Right lobe of liver (tissue), 6 donors: ENCODE measurements around the gene ESYT2. TPM values are rescaled to one million over a fixed set of nuclear protein-coding genes. Genes with fewer than 3 reads are reported as not detected.

ENCODE experiments used
- ATAC-seq, 4 donors: fragments of 200-7000 bp; cut with Tn5 transposase; one replicate each; pipeline ENCODE4 v1.9.1; 2020; ENCODE audit warnings: mild to moderate bottlenecking in 4 of 4, moderate library complexity in 4 of 4
- DNase-seq, 3 donors: peaks; one replicate each; pipeline ENCODE4 v3.0.0-alpha.2; 2020
- H3K27ac ChIP-seq, 3 donors: fragments of 200-600 bp; one replicate each; pipeline ENCODE4 v1.8.0; 2022
- H3K27me3 ChIP-seq, 2 donors: fragments of 200-600 bp; one replicate each; pipeline ENCODE4 v1.8.0; 2022
- H3K36me3 ChIP-seq, 4 donors: fragments of 200-600 bp; sonication (generic) in 1 of 4; one replicate each; pipeline versions ENCODE4 v1.5.1 to v1.8.0; 2017 to 2022; ENCODE audit warnings: control low read depth in 1 of 4
- H3K4me1 ChIP-seq, 4 donors: fragments of 200-600 bp; sonication (generic) in 1 of 4; one replicate each; pipeline versions ENCODE4 v1.5.1 to v1.8.0; 2017 to 2022; ENCODE audit warnings: control low read depth in 1 of 4
- H3K4me3 ChIP-seq, 3 donors: fragments of 200-600 bp; one replicate each; pipeline ENCODE4 v1.8.0; 2022
- H3K9me3 ChIP-seq, 4 donors: fragments of 200-600 bp; sonication (generic) in 1 of 4; one replicate each; pipeline versions ENCODE4 v1.5.1 to v1.8.0; 2017 to 2022; ENCODE audit warnings: control low read depth in 1 of 4
- POLR2A ChIP-seq: fragments of 450-650 bp; IDR thresholded peaks from one replicate; pipeline ENCODE4 v1.6.1; 2017; ENCODE audit warnings: antibody characterized with exemption, mild to moderate bottlenecking
- WGBS: methylation state at CpG from one replicate; pipeline ENCODE4 v1.1.6; 2018; ENCODE audit warnings: low coverage, low lambda C conversion rate; ENCODE audit not compliant: insufficient coverage; ENCODE audit errors: missing lambda C conversion rate; 5-methylcytosine and 5-hydroxymethylcytosine counted together
- intact Hi-C, 2 donors: fragments of 100-400 bp; cut with DNase I; formaldehyde crosslinking; loops; one replicate each; pipeline versions ENCODE4 v1.11.2 to v1.14.1; 2022
- total RNA-seq, 6 experiments: library from RNA; depleted of rRNA in 2 of 6; stranded (reverse); fragments of >200 nt in 2 of 6; fragmentation: NEBNext Ultra II Directional in 3 of 6; extraction: Animal tissue kit (Norgen Biotek cat#: 25700) in 3 of 6; gene quantifications; one replicate each; pipeline versions ENCODE4 v1.1.0 to v1.2.4, GENCODE V29; 2016 to 2023
- TF ChIP-seq, protein P1 (sequence below), 4 donors: fragments of 200-600 bp in 3 of 4; fragments of 450-650 bp in 1 of 4; IDR thresholded peaks; one replicate each; pipeline versions ENCODE4 v1.5.1 to v1.8.0; 2016 to 2022; ENCODE audit warnings: antibody characterized with exemption in 4 of 4, mild to moderate bottlenecking in 2 of 4
- donor health status: DM: no; HTN: yes; CAD: no.
- donor health status: DM: no; HTN: no; CAD: no.
- donor health status: DM: no; HTN: no; CAD: no.
- donor health status: DM: no; HTN: yes; CAD: no.
- donor health status: DM: no; HTN: yes; CAD: no.

ESYT2 gene
- total RNA-seq, 6 experiments from 2014 or later = 19.7 to 28.7 (median 24.2) TPM

GRCh38 chr7:158746957-158747356 lies 82.4 kb downstream of the ESYT2 start:
- WGBS = 80% methylated on average over 1 of the region's 9 CpGs
- TF ChIP-seq, protein P1, sequence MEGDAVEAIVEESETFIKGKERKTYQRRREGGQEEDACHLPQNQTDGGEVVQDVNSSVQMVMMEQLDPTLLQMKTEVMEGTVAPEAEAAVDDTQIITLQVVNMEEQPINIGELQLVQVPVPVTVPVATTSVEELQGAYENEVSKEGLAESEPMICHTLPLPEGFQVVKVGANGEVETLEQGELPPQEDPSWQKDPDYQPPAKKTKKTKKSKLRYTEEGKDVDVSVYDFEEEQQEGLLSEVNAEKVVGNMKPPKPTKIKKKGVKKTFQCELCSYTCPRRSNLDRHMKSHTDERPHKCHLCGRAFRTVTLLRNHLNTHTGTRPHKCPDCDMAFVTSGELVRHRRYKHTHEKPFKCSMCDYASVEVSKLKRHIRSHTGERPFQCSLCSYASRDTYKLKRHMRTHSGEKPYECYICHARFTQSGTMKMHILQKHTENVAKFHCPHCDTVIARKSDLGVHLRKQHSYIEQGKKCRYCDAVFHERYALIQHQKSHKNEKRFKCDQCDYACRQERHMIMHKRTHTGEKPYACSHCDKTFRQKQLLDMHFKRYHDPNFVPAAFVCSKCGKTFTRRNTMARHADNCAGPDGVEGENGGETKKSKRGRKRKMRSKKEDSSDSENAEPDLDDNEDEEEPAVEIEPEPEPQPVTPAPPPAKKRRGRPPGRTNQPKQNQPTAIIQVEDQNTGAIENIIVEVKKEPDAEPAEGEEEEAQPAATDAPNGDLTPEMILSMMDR (IDR thresholded peaks at IDR 0.05) = no peak
- no peak for TF ChIP-seq POLR2A
- no peak for ATAC-seq
- H3K4me1 ChIP-seq = no peaks in the 10 kb centered on the region
- intact Hi-C loops = no loop called here
- no peaks in the 10 kb centered on the region for H3K27me3 ChIP-seq
- H3K27ac ChIP-seq = no peak overlapping the region
- peaks cover 0 to 28% (median 4%) of the 10 kb centered on the region in 4 donors for H3K36me3 ChIP-seq
- no peak for DNase-seq
- H3K9me3 ChIP-seq = no peaks in the 10 kb centered on the region
- H3K4me3 ChIP-seq = no peak overlapping the region

DNA sequence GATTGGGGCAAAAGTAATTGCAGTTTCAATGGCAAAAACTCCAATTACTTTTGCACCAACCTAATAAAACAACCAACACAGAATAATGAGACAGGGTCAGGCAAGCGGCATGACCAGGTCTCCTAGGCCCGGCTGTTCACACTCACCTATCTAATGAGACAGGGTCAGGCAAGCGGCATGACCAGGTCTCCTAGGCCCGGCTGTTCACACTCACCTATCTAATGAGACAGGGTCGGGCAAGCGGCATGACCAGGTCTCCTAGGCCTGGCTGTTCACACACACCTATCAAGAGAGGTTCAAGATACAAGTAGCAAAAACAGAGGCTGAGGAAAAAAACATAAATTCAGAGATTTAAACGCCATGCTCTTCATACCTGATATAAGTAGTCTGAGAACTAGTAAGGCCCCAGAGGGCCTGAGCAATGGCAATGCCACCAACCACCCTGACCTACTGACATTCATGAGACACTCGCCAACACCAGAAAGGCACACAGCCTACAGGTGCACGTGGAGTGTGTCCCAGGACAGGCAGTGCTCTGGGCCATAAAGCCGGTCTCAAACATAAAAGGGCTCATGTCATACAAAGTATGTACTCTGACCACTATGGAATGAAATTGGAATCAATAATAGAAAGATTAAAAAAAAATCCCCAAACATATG lies 84.1 kb downstream of the ESYT2 start:
- H3K4me3 ChIP-seq = no peak overlapping the region
- DNase-seq = no peak
- no peaks in the 10 kb centered on the region for H3K9me3 ChIP-seq
- no peaks in the 10 kb centered on the region for H3K4me1 ChIP-seq
- no peaks in the 10 kb centered on the region for H3K27me3 ChIP-seq
- WGBS = 79% methylated on average over 7 of the region's 10 CpGs
- H3K27ac ChIP-seq = no peak overlapping the region
- intact Hi-C loops = no loop called here
- TF ChIP-seq POLR2A = no peak
- TF ChIP-seq, protein P1 (IDR thresholded peaks at IDR 0.05) = no peak
- H3K36me3 ChIP-seq = peaks cover 0 to 42% (median 8%) of the 10 kb centered on the region in 4 donors
- ATAC-seq = no peak

GRCh38 chr7:158744070-158744469 lies 85.2 kb downstream of the ESYT2 start:
- no peak for DNase-seq
- WGBS = 81% methylated on average over 4 of the region's 4 CpGs
- intact Hi-C loops = no loop called here
- H3K27ac ChIP-seq = no peak overlapping the region
- ATAC-seq = no peak
- H3K27me3 ChIP-seq = no peaks in the 10 kb centered on the region
- TF ChIP-seq, protein P1 (IDR thresholded peaks at IDR 0.05) = no peak
- no peak for TF ChIP-seq POLR2A
- no peaks in the 10 kb centered on the region for H3K9me3 ChIP-seq
- H3K4me3 ChIP-seq = no peak overlapping the region
- H3K36me3 ChIP-seq = peaks cover 0 to 47% (median 8%) of the 10 kb centered on the region in 4 donors
- H3K4me1 ChIP-seq = no peaks in the 10 kb centered on the region

DNA sequence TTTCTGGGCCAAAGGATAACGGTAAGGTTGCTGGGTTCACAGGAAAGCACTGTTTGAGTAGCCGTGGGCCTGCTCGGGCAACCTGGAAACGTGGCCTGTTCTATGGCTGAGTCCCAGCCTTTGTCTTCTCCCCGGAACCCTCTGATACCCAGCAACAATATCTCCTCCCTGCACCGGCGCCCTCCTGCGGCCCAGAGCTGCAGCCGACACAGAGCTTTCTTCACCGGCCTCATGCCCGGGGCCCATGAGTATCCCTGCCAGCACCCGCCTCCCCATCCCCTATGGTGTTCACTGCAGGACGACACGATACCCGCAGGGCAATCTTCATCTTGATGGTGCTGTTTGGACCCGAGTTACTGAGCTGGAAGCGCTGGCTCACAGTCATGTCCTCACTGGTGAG lies 86.1 kb downstream of the ESYT2 start:
- peaks cover 0 to 55% (median 8%) of the 10 kb centered on the region in 4 donors for H3K36me3 ChIP-seq
- intact Hi-C loops = no loop called here
- H3K27ac ChIP-seq = no peak overlapping the region
- ATAC-seq = no peak
- H3K9me3 ChIP-seq = no peaks in the 10 kb centered on the region
- DNase-seq = no peak
- H3K4me1 ChIP-seq = no peaks in the 10 kb centered on the region
- 90% methylated on average over 7 of the region's 17 CpGs for WGBS
- TF ChIP-seq POLR2A = no peak
- TF ChIP-seq, protein P1 (IDR thresholded peaks at IDR 0.05) = no peak
- H3K27me3 ChIP-seq = no peaks in the 10 kb centered on the region
- no peak overlapping the region for H3K4me3 ChIP-seq
